Superior temporal gyrus (tissue), 1 donor: ENCODE results near the gene AMER2.

Source experiments
- DNase-seq: peaks from one replicate; pipeline ENCODE4 v3.0.0-alpha.2; 2016; ENCODE audit errors: extremely low spot score

AMER2 gene

GRCh38 chr13:25153736-25154135, 18.4 kb downstream of the AMER2 start:
- DNase-seq: peak; percentile 89

GRCh38 chr13:25151626-25152195, 20.4 kb downstream of the AMER2 start:
- DNase-seq: no peak

GRCh38 chr13:25149711-25150110, 22.4 kb downstream of the AMER2 start:
- no peak for DNase-seq

GRCh38 chr13:25148402-25148771, 23.7 kb downstream of the AMER2 start:
- DNase-seq: no peak

- no peak for DNase-seq
These were observed 24.3 kb downstream of the AMER2 start for GRCh38 chr13:25147638-25148401.

GRCh38 chr13:25143706-25144105, 28.4 kb downstream of the AMER2 start:
- DNase-seq: peak; percentile 54

GRCh38 chr13:25141042-25141441, 31.0 kb downstream of the AMER2 start:
- no peak for DNase-seq

GRCh38 chr13:25137788-25138115, 34.3 kb downstream of the AMER2 start:
- DNase-seq: no peak

GRCh38 chr13:25136880-25137787, 35.0 kb downstream of the AMER2 start:
- peak; percentile 81 for DNase-seq

GRCh38 chr13:25135896-25136295, 36.2 kb downstream of the AMER2 start:
- DNase-seq: peak; percentile 61

GRCh38 chr13:25132751-25133390, 39.2 kb downstream of the AMER2 start:
- no peak for DNase-seq

GRCh38 chr13:25131881-25132420, 40.1 kb downstream of the AMER2 start:
- DNase-seq: no peak

- no peak for DNase-seq
These were observed 41.1 kb downstream of the AMER2 start for GRCh38 chr13:25130944-25131343.

- DNase-seq: no peak
These were observed 53.6 kb downstream of the AMER2 start for GRCh38 chr13:25118378-25118905.

- DNase-seq: no peak
These were observed 54.8 kb downstream of the AMER2 start for GRCh38 chr13:25117312-25117711.

GRCh38 chr13:25116044-25116443, 56.0 kb downstream of the AMER2 start:
- DNase-seq: no peak

GRCh38 chr13:25114220-25114619, 57.9 kb downstream of the AMER2 start:
- DNase-seq: peak; percentile 93

- DNase-seq: peak; percentile 48
These were observed 59.3 kb downstream of the AMER2 start for GRCh38 chr13:25112695-25113255.
